ENCODE results near the gene FAM181A. TPM values are rescaled to one million over a fixed set of nuclear protein-coding genes. Genes with fewer than 3 reads are reported as not detected.
A peak's percentile ranks its signal among the peaks of the same experiment; 100 is the strongest.

Gene FAM181A
- total and polyA plus RNA-seq, 8 donors: not detected

- H3K4me3 ChIP-seq: no peak overlapping the region
- TF ChIP-seq POLR2A (IDR thresholded peaks at IDR 0.05) (no peak), POLR2AphosphoS5 (IDR thresholded peaks at IDR 0.05) (no peak), EP300 (IDR thresholded peaks at IDR 0.05) (no peak)
- TF ChIP-seq, protein P1, sequence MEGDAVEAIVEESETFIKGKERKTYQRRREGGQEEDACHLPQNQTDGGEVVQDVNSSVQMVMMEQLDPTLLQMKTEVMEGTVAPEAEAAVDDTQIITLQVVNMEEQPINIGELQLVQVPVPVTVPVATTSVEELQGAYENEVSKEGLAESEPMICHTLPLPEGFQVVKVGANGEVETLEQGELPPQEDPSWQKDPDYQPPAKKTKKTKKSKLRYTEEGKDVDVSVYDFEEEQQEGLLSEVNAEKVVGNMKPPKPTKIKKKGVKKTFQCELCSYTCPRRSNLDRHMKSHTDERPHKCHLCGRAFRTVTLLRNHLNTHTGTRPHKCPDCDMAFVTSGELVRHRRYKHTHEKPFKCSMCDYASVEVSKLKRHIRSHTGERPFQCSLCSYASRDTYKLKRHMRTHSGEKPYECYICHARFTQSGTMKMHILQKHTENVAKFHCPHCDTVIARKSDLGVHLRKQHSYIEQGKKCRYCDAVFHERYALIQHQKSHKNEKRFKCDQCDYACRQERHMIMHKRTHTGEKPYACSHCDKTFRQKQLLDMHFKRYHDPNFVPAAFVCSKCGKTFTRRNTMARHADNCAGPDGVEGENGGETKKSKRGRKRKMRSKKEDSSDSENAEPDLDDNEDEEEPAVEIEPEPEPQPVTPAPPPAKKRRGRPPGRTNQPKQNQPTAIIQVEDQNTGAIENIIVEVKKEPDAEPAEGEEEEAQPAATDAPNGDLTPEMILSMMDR (IDR thresholded peaks at IDR 0.05): no peak
- no peak for DNase-seq
- H3K36me3 ChIP-seq: peaks cover 0 to 50% (median 14%) of the 10 kb centered on the region in 4 donors
- H3K27me3 ChIP-seq: peaks cover 0 to 15% (median 12%) of the 10 kb centered on the region in 3 donors
- peaks cover 7 to 58% (median 29%) of the 10 kb centered on the region in 4 donors for H3K4me1 ChIP-seq
- intact Hi-C loops (cut with DNase I; ENCODE audit: low total_unique reads): no loop called here
- H3K27ac ChIP-seq: peak overlapping the region in 2 of 5 donors; percentile 63 to 72
- WGBS, 5 donors: 86 to 90% (median 88%) methylated on average over 10 of the region's 10 CpGs
- no peaks in the 10 kb centered on the region for H3K9me3 ChIP-seq
Measured at GRCh38 chr14:93943052-93943451, 15.9 kb downstream of the FAM181A start.

GRCh38 chr14:93943930-93944329, 16.8 kb downstream of the FAM181A start:
- Histone ChIP-seq H3K4me3 (no peak overlapping the region), H3K9me3 (no peaks in the 10 kb centered on the region), H3K27me3 (peaks cover 0 to 9% (median 7%) of the 10 kb centered on the region in 3 donors), H3K36me3 (peaks cover 0 to 56% (median 17%) of the 10 kb centered on the region in 4 donors), H3K4me1 (peaks cover 7 to 53% (median 27%) of the 10 kb centered on the region in 4 donors), H3K27ac (peak overlapping the region in 2 of 5 donors; percentile 63 to 72)
- TF ChIP-seq, protein P1 (IDR thresholded peaks at IDR 0.05): no peak
- TF ChIP-seq POLR2A (IDR thresholded peaks at IDR 0.05) (no peak), EP300 (IDR thresholded peaks at IDR 0.05) (no peak), POLR2AphosphoS5 (IDR thresholded peaks at IDR 0.05) (no peak)
- no peak for DNase-seq
- 82 to 93% (median 92%) methylated on average over 9 of the region's 9 CpGs for WGBS, 5 donors
- intact Hi-C loops (cut with DNase I; ENCODE audit: low total_unique reads): no loop called here

- H3K4me3 ChIP-seq: no peak overlapping the region
- WGBS, 5 donors: 84 to 91% (median 87%) methylated on average over 10 to 16 of the region's 16 CpGs
- H3K27ac ChIP-seq: peak overlapping the region in 2 of 5 donors; percentile 63 to 72
- H3K27me3 ChIP-seq: peaks cover 0 to 3% (median under 1%) of the 10 kb centered on the region in 3 donors
- H3K36me3 ChIP-seq: peaks cover 0 to 58% (median 15%) of the 10 kb centered on the region in 4 donors
- no peak for DNase-seq
- no peaks in the 10 kb centered on the region for H3K9me3 ChIP-seq
- intact Hi-C loops (cut with DNase I; ENCODE audit: low total_unique reads): no loop called here
- H3K4me1 ChIP-seq: peaks cover under 1 to 47% (median 21%) of the 10 kb centered on the region in 4 donors
- TF ChIP-seq EP300 (IDR thresholded peaks at IDR 0.05) (no peak), POLR2A (IDR thresholded peaks at IDR 0.05) (no peak), POLR2AphosphoS5 (IDR thresholded peaks at IDR 0.05) (no peak)
- TF ChIP-seq, protein P1 (IDR thresholded peaks at IDR 0.05): no peak
Measured at GRCh38 chr14:93944348-93945069, 17.4 kb downstream of the FAM181A start.

DNA sequence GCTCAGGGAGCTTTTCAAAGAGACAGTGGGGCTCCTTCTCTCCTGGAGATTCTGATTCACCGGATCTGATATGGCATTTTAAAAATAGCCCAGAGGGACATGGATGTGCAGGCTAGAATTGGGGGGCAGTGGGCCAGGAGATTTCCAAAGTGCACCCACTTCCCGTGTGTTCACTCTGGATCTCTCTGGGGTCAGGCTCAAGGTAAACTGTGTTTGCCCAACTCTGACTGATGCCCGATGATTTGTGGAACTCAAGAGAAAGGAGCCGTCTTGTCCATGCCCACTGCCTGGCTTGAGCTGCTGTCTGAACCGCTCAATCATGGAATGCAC, 17.9 kb downstream of the FAM181A start:
- H3K27me3 ChIP-seq: no peaks in the 10 kb centered on the region
- no peaks in the 10 kb centered on the region for H3K9me3 ChIP-seq
- intact Hi-C loops (cut with DNase I; ENCODE audit: low total_unique reads): no loop called here
- H3K4me1 ChIP-seq: peaks cover 0 to 42% (median 16%) of the 10 kb centered on the region in 4 donors
- no peak overlapping the region for H3K4me3 ChIP-seq
- no peak for DNase-seq
- H3K27ac ChIP-seq: peak overlapping the region in 2 of 5 donors; percentile 63 to 72
- TF ChIP-seq, protein P1 (IDR thresholded peaks at IDR 0.05): no peak
- no peak for TF ChIP-seq EP300 (IDR thresholded peaks at IDR 0.05)
- TF ChIP-seq POLR2A (IDR thresholded peaks at IDR 0.05): no peak
- no peak for TF ChIP-seq POLR2AphosphoS5 (IDR thresholded peaks at IDR 0.05)
- peaks cover 0 to 64% (median 15%) of the 10 kb centered on the region in 4 donors for H3K36me3 ChIP-seq
- WGBS, 5 donors: 77 to 94% (median 89%) methylated on average over 5 of the region's 5 CpGs

Measured in stomach (tissue), 9 donors.